LNCaP clone FGC (cell line): ENCODE data around the gene FGD2.

Experiments
- DNase-seq: peaks from one replicate; pipeline ENCODE4 v3.0.0-alpha.2; 2011; ENCODE audit warnings: low read depth
- H3K4me3 ChIP-seq: 2 replicates; pipeline ENCODE4 v1.5.1; 2011; ENCODE audit warnings: mild to moderate bottlenecking, low read depth, low read length, control low read depth
- CTCF ChIP-seq: IDR thresholded peaks from 2 replicates; pipeline ENCODE4 v1.5.1; 2012; ENCODE audit warnings: mild to moderate bottlenecking; ENCODE audit not compliant: control insufficient read depth, insufficient read depth; ENCODE audit errors: extremely low read depth

FGD2 gene

DNA sequence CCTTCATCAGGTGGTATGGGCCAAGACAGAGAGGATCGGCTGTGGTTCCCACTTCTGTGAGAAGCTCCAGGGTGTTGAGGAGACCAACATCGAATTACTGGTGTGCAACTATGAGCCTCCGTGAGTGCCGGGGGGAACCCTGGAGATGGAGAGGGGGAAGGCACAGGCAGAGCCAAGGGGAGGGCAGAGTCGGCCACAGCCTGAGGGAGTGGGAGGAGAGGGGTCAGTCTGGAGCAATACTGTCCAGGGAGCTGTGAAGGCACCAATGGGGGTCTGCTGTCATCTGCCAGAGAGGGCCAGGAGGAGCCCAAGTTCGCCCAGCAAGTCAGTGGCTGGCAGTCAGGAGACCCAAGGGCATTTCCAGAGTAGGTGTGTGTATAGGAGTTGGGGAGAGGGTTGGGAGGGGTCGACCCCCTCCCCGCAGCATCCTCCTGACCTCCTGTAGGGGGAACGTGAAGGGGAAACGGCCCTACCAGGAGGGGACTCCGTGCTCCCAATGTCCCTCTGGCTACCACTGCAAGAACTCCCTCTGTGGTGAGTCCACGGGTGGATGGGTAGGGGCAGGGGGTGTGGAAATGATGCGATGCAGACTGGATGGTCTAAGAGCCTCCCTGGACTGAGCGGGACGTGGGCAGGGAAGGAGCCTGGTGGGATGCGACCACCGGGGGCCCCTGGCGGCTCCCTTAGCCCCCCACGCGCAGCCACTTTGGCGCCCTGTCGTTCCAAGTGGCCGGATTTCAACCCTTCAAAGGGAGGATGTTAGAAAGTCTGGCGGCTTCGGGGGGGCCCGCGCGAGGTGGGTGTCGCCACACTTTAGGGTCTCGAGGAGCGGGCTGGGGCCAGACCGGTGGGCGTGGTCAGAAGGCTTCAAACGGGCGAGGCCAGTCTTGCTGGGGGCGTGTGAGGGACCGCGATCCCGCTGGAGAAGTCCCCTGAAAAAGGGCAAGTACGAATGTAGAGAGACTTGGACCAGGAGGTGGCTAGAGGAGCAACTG, 43.7 kb upstream of the FGD2 start:
- DNase-seq: no peak
- H3K4me3 ChIP-seq: no peak overlapping the region
- no peak for TF ChIP-seq CTCF

- TF ChIP-seq CTCF: no peak
- DNase-seq: no peak
- no peak overlapping the region for H3K4me3 ChIP-seq
Observed at GRCh38 chr6:36962874-36963273, 42.6 kb upstream of the FGD2 start.

- no peak for DNase-seq
- H3K4me3 ChIP-seq: no peak overlapping the region
- no peak for TF ChIP-seq CTCF
Observed at GRCh38 chr6:36963451-36964290, 41.8 kb upstream of the FGD2 start.

DNA sequence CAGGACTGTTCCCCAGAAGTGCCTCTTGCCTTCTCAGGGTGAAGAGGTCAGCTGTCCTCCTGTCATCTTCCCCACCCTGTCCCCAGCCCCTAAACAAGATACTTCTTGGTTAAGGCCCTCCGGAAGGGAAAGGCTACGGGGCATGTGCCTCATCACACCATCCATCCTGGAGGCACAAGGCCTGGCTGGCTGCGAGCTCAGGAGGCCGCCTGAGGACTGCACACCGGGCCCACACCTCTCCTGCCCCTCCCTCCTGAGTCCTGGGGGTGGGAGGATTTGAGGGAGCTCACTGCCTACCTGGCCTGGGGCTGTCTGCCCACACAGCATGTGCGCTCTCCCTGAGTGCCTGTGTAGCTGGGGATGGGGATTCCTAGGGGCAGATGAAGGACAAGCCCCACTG, 41.1 kb upstream of the FGD2 start:
- DNase-seq: no peak
- no peak overlapping the region for H3K4me3 ChIP-seq
- no peak for TF ChIP-seq CTCF

DNA sequence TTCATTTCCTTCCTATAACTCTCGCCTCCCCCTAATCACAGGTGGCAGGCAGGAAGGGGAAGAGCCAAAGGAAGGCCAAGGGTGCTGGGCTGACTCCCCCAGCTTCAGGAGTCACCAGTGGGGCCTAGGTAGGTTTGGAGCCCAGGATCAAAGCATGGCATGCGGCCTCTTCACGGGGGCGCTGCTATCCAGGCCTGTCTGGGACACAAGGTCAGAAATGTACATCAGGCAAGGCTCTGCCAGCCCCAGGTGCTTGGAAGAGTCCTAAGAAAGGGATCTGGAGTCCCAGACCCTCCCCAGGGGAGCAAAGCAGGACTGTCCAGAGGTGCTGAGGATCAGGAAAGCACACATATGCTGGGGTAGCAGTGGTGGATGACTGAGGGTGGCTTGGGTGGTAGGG, 40.5 kb upstream of the FGD2 start:
- no peak for TF ChIP-seq CTCF
- DNase-seq: no peak
- no peak overlapping the region for H3K4me3 ChIP-seq

DNA sequence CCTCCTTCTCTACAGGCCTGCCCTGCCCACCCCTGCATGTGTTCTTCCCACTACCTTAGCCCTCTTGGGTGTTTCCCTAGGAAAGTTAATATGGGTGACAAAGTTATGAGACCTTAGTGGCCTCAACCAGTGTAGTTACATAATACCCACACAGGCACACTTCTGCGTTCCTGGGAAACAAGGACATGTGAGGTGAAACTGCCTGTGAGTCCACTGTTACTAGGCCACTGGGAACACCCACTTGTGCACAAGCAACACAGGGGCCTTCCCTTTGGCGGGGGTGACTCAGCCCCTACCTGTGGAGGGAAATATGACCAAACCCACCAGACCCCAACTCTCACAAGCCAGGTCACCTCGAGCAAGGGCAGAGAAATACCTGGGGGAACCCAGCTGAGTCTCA, 38.2 kb upstream of the FGD2 start:
- H3K4me3 ChIP-seq: no peak overlapping the region
- TF ChIP-seq CTCF: no peak
- no peak for DNase-seq
